ENCODE measurements around the gene ZNF646. TPM values are rescaled to one million over a fixed set of nuclear protein-coding genes. Genes with fewer than 3 reads are reported as not detected.
A peak's percentile ranks its signal among the peaks of the same experiment; 100 is the strongest.

Gene ZNF646
- total RNA-seq, 2 donors from 2014 or later = 10.1 to 11.7 TPM

- intact Hi-C loops (cut with DNase I) = no loop called here
- DNase-seq (ENCODE audit: low spot score) = no peak
Observed at GRCh38 chr16:31061126-31061812, 13.0 kb upstream of the ZNF646 start.

DNA sequence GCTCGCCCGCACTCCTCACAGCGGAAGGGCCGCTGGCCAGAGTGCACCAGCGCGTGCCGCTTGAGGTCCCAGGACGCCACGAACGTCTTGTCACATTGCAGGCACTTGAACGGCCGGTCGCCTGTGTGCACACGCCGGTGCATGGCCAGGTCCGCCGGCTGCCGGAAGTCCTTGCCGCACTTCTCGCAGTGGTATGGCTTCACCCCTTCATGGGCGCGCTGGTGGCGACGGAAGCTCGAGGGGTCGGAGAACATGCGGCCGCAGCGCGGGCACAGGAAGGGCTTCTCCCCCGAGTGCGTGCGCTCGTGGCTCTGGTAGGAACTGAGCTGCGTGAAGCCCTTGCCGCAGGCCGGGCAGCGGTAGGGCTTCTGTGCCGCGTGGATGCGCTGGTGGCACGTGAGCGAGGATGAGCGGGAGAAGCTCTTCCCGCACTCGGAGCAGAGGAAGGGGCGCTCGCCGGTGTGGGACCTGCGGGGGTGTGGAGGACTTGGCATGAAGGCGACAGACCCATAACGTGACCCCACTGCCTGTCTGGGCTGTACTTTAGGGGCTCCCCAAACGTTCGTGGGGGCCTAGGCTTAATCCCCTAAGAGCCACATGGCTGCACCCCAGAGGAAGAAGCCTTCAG lies 12.3 kb upstream of the ZNF646 start:
- intact Hi-C loops (cut with DNase I) = no loop called here
- no peak for DNase-seq (ENCODE audit: low spot score)

GRCh38 chr16:31063495-31063842 lies 10.8 kb upstream of the ZNF646 start:
- intact Hi-C loops (cut with DNase I) = no loop called here
- no peak for DNase-seq (ENCODE audit: low spot score)

DNA sequence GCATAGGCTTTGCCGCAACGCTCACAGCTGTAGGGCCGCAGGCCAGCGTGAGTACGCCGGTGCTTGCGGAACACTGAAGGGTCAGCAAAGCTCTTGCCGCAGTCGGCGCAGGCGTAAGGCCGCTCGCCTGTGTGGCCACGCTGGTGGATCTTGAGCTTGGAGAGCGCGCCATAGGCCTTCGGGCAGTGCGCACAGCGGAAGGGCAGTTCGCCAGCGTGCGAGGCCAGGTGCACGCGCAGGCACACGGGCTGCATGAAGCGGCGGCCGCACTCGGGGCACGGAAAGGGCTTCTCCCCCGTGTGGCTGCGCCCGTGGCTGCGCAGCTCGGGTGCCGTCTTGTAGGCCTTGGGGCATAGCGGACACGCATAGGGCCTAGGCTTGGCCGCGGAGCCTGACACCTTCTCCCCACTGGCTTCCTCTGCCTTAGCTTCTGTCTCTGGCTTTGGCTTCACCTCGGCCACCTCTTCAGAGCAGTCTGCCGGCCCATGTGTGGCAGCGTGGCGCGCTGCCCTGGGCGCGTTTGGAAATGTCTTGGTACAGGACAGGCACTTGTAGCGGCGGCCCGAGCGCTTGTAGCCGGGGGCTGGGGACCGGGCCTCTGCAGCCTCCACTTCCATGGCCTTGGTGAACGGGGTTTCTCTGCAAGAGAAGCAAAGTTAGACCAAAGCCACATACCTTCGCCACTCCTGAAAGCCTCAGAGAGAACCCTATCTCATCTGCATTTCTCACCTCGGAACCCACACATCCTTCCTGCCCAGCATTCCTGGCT lies 10.2 kb upstream of the ZNF646 start:
- DNase-seq (ENCODE audit: low spot score) = no peak
- intact Hi-C loops (cut with DNase I) = no loop called here

DNA sequence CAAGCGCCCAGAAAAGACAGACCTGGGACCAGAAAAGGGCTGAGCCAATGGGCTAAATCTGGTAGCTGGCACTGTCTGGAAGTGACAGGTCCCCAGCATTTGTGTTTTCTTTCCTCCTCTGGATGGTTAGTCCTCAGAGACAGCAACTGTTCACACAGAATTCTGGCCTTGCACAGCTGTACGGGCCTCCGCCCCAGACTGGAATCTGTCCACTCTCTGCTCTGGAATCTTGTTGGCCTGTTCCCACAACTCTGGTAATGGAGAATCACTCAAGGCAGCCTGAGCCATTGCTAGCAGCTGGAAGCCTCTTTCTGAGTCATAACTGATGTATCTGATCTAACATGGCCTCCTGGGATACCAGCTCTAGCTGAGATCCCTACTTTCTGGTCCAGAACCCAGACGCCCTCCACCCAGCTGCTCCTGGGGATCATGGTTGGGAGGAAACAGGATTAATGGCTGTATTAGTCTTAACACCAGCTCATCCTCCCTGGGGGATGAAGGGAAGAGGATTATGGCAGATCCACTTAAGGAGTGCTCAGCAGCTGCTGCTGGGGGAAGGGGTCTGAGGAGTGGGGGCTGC lies 9.2 kb upstream of the ZNF646 start:
- DNase-seq (ENCODE audit: low spot score) = no peak
- intact Hi-C loops (cut with DNase I) = no loop called here

- no peak for DNase-seq (ENCODE audit: low spot score)
- intact Hi-C loops (cut with DNase I) = no loop called here
Observed at GRCh38 chr16:31067342-31067741, 6.9 kb upstream of the ZNF646 start.

- intact Hi-C loops (cut with DNase I) = no loop called here
- DNase-seq (ENCODE audit: low spot score) = no peak
Observed at GRCh38 chr16:31071861-31072260, 2.4 kb upstream of the ZNF646 start.

- DNase-seq (ENCODE audit: low spot score) = peak; percentile 78
- intact Hi-C loops (cut with DNase I) = no loop called here
Observed at GRCh38 chr16:31072540-31073141, 1.6 kb upstream of the ZNF646 start.

DNA sequence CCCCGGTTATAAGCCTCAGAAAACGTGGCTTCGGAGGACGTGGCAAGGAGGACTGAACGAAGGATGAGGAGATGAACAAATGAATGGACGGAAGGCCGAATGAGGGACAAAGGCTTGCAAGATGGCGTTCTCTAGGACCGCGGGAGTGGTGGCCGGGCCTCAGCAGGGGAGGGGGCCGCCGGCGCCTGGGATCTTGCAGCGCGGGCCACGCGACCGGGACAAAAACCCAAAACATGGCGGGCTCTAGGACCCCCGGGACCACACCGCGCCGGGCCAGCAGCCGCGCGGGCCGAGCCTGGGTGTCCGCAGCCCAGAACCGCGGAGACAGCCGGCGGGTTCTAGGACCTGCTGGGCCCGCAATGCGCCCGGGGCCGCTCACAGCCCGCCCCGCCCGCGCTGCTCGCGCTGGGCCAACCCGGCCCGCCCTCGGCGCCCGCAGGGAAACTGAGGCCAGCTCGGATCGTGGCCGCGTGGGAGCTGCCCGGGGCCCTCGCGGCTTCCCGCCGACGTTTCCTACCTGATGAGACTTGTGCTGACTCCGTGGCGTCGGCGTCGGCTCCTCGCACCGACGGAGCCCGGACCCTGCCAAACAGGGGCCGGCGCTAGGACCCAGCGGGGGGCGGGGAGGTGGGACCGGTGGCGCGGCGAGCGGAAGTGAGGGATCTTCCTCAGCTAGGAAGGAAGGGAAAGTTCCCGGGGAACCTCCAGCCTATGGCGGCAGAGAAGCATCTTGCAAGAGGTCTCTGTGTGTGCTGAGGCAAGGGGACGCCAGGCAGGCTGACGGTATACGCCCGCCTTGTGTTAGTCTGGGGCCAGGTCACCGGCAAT lies 866 bp upstream of the ZNF646 start:
- peak; percentile 97 for DNase-seq (ENCODE audit: low spot score)
- intact Hi-C loops (cut with DNase I) = no loop called here

DNA sequence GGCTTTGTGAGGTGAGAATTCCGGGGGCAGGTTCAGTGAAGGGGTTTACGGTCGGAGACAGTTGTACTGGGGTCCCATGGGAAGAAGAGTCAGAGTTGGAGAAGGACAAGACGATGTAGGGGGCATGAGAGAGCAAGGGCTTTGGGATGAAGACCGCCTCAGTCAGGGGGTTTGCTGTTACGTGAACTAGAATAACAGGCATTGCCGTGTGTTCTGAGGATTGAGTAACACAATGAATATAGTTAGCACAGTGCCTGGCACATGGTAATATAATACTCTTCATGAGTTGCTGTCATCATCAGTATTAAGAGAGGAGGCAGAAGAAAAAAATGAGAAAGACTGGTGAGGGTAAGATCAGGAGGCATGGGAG lies 577 bp downstream of the ZNF646 start:
- no peak for DNase-seq (ENCODE audit: low spot score)
- intact Hi-C loops (cut with DNase I) = no loop called here

GRCh38 chr16:31076319-31076718 lies 2.1 kb downstream of the ZNF646 start:
- intact Hi-C loops (cut with DNase I) = no loop called here

DNA sequence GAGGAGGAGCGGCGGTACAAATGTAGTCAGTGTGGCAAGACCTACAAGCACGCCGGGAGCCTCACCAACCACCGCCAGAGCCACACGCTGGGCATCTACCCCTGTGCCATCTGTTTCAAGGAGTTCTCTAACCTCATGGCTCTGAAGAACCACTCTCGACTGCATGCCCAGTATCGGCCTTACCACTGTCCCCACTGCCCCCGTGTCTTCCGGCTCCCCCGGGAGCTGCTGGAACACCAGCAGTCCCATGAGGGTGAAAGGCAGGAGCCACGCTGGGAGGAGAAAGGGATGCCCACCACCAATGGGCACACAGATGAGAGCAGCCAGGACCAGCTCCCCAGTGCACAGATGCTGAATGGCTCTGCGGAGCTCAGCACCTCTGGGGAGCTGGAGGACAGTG lies 2.8 kb downstream of the ZNF646 start:
- intact Hi-C loops (cut with DNase I) = no loop called here
- peak; percentile 57 for DNase-seq (ENCODE audit: low spot score)

More at GRCh38 chr16:31076319-31076718, 2.1 kb downstream of the ZNF646 start:
- DNase-seq (ENCODE audit: low spot score) = peak; percentile 76

DNA sequence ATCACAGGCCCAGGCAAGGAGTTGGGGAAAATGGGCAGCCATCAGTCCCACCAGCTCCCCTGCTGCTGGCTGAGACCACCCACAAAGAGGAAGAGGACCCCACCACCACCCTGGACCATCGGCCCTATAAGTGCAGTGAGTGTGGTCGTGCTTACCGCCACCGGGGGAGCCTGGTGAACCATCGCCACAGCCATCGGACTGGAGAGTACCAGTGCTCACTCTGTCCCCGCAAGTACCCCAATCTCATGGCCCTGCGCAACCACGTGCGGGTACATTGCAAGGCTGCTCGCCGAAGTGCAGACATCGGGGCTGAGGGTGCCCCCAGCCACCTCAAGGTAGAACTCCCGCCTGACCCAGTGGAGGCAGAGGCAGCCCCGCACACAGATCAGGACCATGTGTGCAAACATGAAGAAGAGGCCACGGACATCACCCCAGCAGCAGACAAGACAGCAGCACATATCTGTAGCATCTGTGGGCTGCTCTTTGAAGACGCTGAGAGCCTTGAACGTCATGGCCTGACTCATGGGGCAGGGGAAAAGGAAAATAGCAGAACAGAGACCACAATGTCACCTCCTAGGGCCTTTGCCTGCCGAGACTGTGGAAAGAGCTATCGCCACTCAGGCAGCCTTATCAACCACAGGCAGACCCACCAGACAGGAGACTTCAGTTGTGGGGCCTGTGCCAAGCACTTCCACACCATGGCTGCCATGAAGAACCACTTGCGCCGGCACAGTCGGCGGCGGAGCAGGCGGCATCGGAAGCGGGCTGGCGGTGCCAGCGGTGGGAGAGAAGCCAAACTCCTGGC lies 3.6 kb downstream of the ZNF646 start:
- intact Hi-C loops (cut with DNase I) = no loop called here
- no peak for DNase-seq (ENCODE audit: low spot score)

DNA sequence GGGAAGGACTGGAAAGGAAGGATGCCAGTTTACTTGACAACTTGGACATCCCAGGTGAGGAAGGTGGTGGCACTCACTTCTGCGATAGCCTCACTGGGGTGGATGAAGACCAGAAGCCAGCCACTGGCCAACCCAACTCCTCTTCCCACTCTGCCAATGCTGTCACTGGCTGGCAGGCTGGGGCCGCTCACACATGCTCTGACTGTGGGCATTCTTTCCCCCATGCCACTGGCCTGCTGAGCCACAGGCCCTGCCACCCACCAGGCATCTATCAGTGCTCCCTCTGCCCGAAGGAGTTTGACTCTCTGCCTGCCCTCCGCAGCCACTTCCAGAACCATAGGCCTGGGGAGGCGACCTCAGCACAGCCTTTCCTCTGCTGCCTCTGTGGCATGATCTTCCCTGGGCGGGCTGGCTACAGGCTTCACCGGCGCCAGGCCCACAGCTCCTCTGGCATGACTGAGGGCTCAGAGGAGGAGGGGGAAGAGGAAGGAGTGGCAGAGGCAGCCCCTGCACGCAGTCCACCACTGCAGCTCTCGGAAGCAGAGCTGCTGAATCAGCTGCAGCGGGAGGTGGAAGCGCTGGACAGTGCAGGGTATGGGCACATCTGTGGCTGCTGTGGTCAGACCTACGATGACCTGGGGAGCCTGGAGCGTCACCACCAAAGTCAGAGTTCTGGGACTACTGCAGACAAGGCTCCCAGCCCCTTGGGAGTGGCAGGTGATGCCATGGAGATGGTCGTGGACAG lies 4.5 kb downstream of the ZNF646 start:
- DNase-seq (ENCODE audit: low spot score) = no peak
- intact Hi-C loops (cut with DNase I) = no loop called here

DNA sequence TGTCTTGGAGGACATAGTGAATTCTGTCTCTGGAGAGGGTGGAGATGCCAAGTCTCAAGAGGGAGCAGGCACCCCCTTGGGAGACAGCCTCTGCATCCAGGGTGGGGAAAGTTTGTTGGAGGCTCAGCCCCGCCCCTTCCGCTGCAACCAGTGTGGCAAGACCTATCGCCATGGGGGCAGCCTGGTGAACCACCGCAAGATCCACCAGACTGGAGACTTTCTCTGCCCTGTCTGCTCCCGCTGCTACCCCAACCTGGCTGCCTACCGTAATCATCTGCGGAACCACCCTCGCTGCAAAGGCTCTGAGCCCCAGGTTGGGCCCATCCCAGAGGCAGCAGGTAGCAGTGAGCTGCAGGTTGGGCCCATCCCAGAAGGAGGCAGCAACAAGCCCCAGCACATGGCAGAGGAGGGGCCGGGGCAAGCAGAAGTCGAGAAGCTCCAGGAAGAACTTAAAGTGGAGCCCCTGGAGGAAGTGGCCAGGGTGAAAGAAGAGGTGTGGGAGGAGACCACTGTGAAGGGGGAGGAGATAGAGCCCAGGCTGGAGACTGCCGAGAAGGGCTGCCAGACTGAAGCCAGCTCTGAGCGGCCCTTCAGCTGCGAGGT lies 5.2 kb downstream of the ZNF646 start:
- no peak for DNase-seq (ENCODE audit: low spot score)
- intact Hi-C loops (cut with DNase I) = no loop called here

- intact Hi-C loops (cut with DNase I) = loop anchor here in 1 of 2 donors (10.0 kb wide), 1 partner anchor 365 kb away; no protein-coding TSS in a partner anchor
- no peak for DNase-seq (ENCODE audit: low spot score)
Observed at GRCh38 chr16:31080035-31080629, 5.9 kb downstream of the ZNF646 start.

Data from posterior vena cava (tissue), 2 donors.